Measurements from ENCODE around the gene ZFP62.

Gene ZFP62

GRCh38 chr5:180848265-180848664, 12.8 kb downstream of the ZFP62 start:
- peaks cover 79% of the 10 kb centered on the region for H3K36me3 ChIP-seq (ENCODE audit: control insufficient read depth, insufficient read depth, low read length)
- no peak overlapping the region for H3K9ac ChIP-seq (ENCODE audit: low read length)
- H3K4me3 ChIP-seq (ENCODE audit: low read depth, low read length): no peak overlapping the region
- peaks cover 77% of the 10 kb centered on the region for H3K9me3 ChIP-seq (ENCODE audit: control insufficient read depth, insufficient read depth, low read depth, low read length)
- peaks cover 6% of the 10 kb centered on the region; the same call in 1 of the 2 replicates for H3K4me1 ChIP-seq (ENCODE audit: control insufficient read depth, insufficient read depth, low read length)
- H3K27ac ChIP-seq (ENCODE audit: low read depth, low read length): no peak overlapping the region
- H3K27me3 ChIP-seq (ENCODE audit: control insufficient read depth, insufficient read depth, low read length): no peaks in the 10 kb centered on the region

DNA sequence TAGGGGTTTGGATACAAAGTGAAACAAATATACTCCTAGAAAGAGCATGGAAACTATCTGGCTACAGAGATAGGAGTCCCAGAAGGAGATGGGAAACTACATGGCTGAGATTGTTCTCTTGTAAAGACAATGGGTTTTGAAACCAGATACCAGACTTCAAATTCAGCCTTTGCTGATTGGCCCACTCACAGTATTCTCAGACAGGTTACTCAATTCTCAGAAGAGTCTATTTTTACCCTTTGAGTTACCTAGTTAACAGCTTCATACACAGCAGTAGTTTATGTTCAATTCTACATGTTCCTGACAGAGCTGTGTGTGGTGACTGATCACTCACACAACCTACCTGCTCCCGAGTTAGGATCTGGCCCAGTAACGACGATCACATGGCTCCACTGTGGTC, 14.1 kb downstream of the ZFP62 start:
- no peak overlapping the region for H3K9ac ChIP-seq (ENCODE audit: low read length)
- H3K4me3 ChIP-seq (ENCODE audit: low read depth, low read length): no peak overlapping the region
- no peak overlapping the region for H3K27ac ChIP-seq (ENCODE audit: low read depth, low read length)
- no peaks in the 10 kb centered on the region for H3K27me3 ChIP-seq (ENCODE audit: control insufficient read depth, insufficient read depth, low read length)
- peaks cover 6% of the 10 kb centered on the region; the same call in 1 of the 2 replicates for H3K4me1 ChIP-seq (ENCODE audit: control insufficient read depth, insufficient read depth, low read length)
- H3K36me3 ChIP-seq (ENCODE audit: control insufficient read depth, insufficient read depth, low read length): peaks cover 67% of the 10 kb centered on the region
- peaks cover 69% of the 10 kb centered on the region for H3K9me3 ChIP-seq (ENCODE audit: control insufficient read depth, insufficient read depth, low read depth, low read length)

GRCh38 chr5:180844858-180845257, 16.2 kb downstream of the ZFP62 start:
- Histone ChIP-seq H3K9me3 (ENCODE audit: control insufficient read depth, insufficient read depth, low read depth, low read length) (peaks cover 52% of the 10 kb centered on the region), H3K9ac (ENCODE audit: low read length) (no peak overlapping the region), H3K4me1 (ENCODE audit: control insufficient read depth, insufficient read depth, low read length) (peaks cover 6% of the 10 kb centered on the region; the same call in 1 of the 2 replicates), H3K36me3 (ENCODE audit: control insufficient read depth, insufficient read depth, low read length) (peaks cover 45% of the 10 kb centered on the region), H3K27me3 (ENCODE audit: control insufficient read depth, insufficient read depth, low read length) (no peaks in the 10 kb centered on the region), H3K4me3 (ENCODE audit: low read depth, low read length) (no peak overlapping the region), H3K27ac (ENCODE audit: low read depth, low read length) (no peak overlapping the region)

- peaks cover 6% of the 10 kb centered on the region; the same call in 1 of the 2 replicates for H3K4me1 ChIP-seq (ENCODE audit: control insufficient read depth, insufficient read depth, low read length)
- no peaks in the 10 kb centered on the region for H3K27me3 ChIP-seq (ENCODE audit: control insufficient read depth, insufficient read depth, low read length)
- H3K9me3 ChIP-seq (ENCODE audit: control insufficient read depth, insufficient read depth, low read depth, low read length): peaks cover 48% of the 10 kb centered on the region
- H3K9ac ChIP-seq (ENCODE audit: low read length): no peak overlapping the region
- no peak overlapping the region for H3K4me3 ChIP-seq (ENCODE audit: low read depth, low read length)
- H3K27ac ChIP-seq (ENCODE audit: low read depth, low read length): no peak overlapping the region
- peaks cover 41% of the 10 kb centered on the region for H3K36me3 ChIP-seq (ENCODE audit: control insufficient read depth, insufficient read depth, low read length)
Observed at GRCh38 chr5:180844432-180844831, 16.6 kb downstream of the ZFP62 start.

DNA sequence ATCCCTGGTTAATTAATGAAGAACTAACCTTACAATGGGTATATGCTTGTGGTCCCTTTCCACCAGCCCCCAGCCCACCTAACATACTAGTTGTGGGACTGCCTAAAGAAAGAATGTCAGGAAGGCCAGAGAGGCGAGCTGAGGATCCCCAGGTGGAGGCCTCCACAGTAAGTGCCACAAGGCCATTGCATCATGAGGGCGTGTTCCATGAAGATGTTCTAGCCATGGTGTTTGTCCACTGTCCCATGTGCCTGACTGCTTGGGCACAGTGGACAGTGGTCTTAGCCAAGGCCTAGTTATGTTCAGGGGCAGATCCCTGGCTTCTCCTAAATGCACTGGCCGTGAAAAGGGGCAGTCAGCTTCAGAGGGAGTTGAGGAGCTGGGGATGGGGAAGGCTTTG, 21.1 kb downstream of the ZFP62 start:
- no peak overlapping the region for H3K4me3 ChIP-seq (ENCODE audit: low read depth, low read length)
- H3K27me3 ChIP-seq (ENCODE audit: control insufficient read depth, insufficient read depth, low read length): no peaks in the 10 kb centered on the region
- H3K9ac ChIP-seq (ENCODE audit: low read length): no peak overlapping the region
- peaks cover 6% of the 10 kb centered on the region for H3K4me1 ChIP-seq (ENCODE audit: control insufficient read depth, insufficient read depth, low read length)
- peaks cover 9% of the 10 kb centered on the region for H3K9me3 ChIP-seq (ENCODE audit: control insufficient read depth, insufficient read depth, low read depth, low read length)
- H3K27ac ChIP-seq (ENCODE audit: low read depth, low read length): no peak overlapping the region
- H3K36me3 ChIP-seq (ENCODE audit: control insufficient read depth, insufficient read depth, low read length): 0 out of 2 replicates have a peak, but pooled peaks cover under 1% of the 10 kb centered on the region

DNA sequence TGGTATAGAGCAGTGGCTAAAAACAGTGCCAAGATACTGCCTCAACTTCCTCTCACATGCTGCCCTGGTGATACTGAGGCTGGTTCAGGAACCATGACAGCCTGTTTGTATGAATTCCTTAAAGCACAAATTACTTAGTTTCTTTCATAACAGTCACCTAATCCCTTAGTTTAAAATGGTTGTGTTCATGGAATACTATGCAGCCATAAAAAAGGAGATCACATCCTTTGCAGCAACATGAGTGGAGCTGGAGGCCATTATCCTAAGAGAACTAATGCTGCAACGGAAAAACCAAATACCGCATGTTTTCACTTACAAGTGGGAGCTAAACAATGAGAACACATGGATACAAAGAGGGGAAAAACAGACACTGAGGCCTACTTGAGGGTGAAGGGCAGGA, 21.8 kb downstream of the ZFP62 start:
- Histone ChIP-seq H3K4me1 (ENCODE audit: control insufficient read depth, insufficient read depth, low read length) (no peaks in the 10 kb centered on the region; the same call in 1 of the 2 replicates), H3K27me3 (ENCODE audit: control insufficient read depth, insufficient read depth, low read length) (no peaks in the 10 kb centered on the region), H3K9me3 (ENCODE audit: control insufficient read depth, insufficient read depth, low read depth, low read length) (peaks cover 9% of the 10 kb centered on the region), H3K9ac (ENCODE audit: low read length) (no peak overlapping the region), H3K27ac (ENCODE audit: low read depth, low read length) (no peak overlapping the region), H3K4me3 (ENCODE audit: low read depth, low read length) (no peak overlapping the region), H3K36me3 (ENCODE audit: control insufficient read depth, insufficient read depth, low read length) (peaks cover 3% of the 10 kb centered on the region; the same call in 1 of the 2 replicates)

DNA sequence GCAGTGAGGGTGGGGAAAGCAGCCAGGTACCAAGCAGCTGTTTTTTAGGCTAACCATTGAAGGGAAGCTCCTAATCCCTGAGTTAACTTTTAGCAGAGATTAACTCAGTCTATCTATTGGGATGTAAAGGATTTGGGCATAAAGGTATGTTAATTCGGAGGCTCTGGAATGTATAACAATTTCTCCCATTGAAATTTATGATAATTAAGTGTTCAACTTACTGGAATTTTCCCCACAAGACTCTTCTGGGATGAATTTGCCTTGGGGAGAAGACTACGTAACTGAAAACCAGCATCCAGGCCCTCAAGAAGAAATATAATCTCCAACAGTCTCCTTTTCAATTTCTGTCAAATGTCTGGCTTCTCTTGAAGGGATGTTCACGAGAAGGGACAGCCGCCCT, 23.6 kb downstream of the ZFP62 start:
- Histone ChIP-seq H3K27me3 (ENCODE audit: control insufficient read depth, insufficient read depth, low read length) (peaks cover 3% of the 10 kb centered on the region; the same call in 1 of the 2 replicates), H3K9ac (ENCODE audit: low read length) (no peak overlapping the region), H3K4me3 (ENCODE audit: low read depth, low read length) (no peak overlapping the region), H3K4me1 (ENCODE audit: control insufficient read depth, insufficient read depth, low read length) (peaks cover under 1% of the 10 kb centered on the region), H3K9me3 (ENCODE audit: control insufficient read depth, insufficient read depth, low read depth, low read length) (peaks cover 9% of the 10 kb centered on the region), H3K36me3 (ENCODE audit: control insufficient read depth, insufficient read depth, low read length) (peaks cover 3% of the 10 kb centered on the region; the same call in 1 of the 2 replicates), H3K27ac (ENCODE audit: low read depth, low read length) (no peak overlapping the region)

- Histone ChIP-seq H3K27me3 (ENCODE audit: control insufficient read depth, insufficient read depth, low read length) (peaks cover 22% of the 10 kb centered on the region; the same call in 1 of the 2 replicates), H3K9me3 (ENCODE audit: control insufficient read depth, insufficient read depth, low read depth, low read length) (peaks cover 22% of the 10 kb centered on the region), H3K36me3 (ENCODE audit: control insufficient read depth, insufficient read depth, low read length) (peaks cover 9% of the 10 kb centered on the region; the same call in 1 of the 2 replicates), H3K4me1 (ENCODE audit: control insufficient read depth, insufficient read depth, low read length) (peaks cover 10% of the 10 kb centered on the region), H3K4me3 (ENCODE audit: low read depth, low read length) (no peak overlapping the region), H3K27ac (ENCODE audit: low read depth, low read length) (no peak overlapping the region), H3K9ac (ENCODE audit: low read length) (no peak overlapping the region)
Observed at GRCh38 chr5:180832638-180833068, 28.4 kb downstream of the ZFP62 start.

DNA sequence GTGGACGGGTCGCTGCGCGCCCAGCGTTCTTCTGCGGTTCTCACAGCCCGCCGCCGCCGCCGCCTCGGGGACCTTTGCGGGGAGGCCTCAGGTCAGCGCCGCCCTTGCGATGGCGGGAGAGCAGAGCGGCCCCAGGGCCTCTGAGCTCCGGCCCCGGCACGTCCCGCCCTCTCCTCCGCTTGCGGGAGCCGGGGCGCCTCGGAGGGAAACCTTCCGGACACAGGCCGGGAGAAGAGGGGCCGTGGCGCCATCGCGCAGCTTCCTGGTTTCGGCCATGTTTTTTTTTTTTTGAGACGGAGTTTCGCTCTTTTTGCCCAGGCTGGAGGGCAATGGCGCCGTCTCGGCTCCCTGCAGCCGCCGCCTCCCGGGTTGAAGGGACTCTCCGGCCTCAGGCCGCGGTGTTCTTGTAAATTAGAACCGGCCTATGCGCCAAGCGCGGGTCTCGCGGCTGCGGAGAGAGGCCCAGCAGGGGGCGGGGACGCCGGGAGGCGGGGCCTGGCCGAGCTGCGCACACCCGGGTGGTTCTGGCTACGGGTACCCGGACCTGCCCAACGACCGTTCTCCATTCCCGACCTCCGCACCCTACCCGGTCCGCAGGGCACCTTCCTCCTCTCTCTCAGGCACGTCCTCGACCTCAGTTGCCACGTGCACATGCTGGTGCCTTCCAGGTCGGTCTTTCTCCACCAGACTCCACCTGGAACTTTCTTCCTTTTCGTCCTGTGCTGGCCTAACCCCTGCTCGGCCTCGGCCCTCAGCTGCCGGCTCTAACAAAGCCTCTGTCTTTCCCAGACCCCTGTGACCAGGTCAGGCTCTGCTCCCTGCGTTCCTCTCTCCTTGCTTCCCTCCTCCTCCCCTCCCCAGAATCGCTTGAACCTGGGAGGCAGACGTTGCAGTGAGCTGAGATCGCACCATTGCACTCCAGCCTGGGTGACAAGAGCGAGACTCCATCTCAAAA, 29.7 kb downstream of the ZFP62 start:
- H3K4me3 ChIP-seq (ENCODE audit: low read depth, low read length): peak overlapping the region; percentile 70
- peaks cover 22% of the 10 kb centered on the region; the same call in 1 of the 2 replicates for H3K27me3 ChIP-seq (ENCODE audit: control insufficient read depth, insufficient read depth, low read length)
- peaks cover 9% of the 10 kb centered on the region; the same call in 1 of the 2 replicates for H3K36me3 ChIP-seq (ENCODE audit: control insufficient read depth, insufficient read depth, low read length)
- H3K9me3 ChIP-seq (ENCODE audit: control insufficient read depth, insufficient read depth, low read depth, low read length): peaks cover 22% of the 10 kb centered on the region
- H3K9ac ChIP-seq (ENCODE audit: low read length): peak overlapping the region; percentile 89
- H3K4me1 ChIP-seq (ENCODE audit: control insufficient read depth, insufficient read depth, low read length): peaks cover 10% of the 10 kb centered on the region; the same call in 1 of the 2 replicates
- H3K27ac ChIP-seq (ENCODE audit: low read depth, low read length): peak overlapping the region; percentile 63; the same call in 1 of the 2 replicates

DNA sequence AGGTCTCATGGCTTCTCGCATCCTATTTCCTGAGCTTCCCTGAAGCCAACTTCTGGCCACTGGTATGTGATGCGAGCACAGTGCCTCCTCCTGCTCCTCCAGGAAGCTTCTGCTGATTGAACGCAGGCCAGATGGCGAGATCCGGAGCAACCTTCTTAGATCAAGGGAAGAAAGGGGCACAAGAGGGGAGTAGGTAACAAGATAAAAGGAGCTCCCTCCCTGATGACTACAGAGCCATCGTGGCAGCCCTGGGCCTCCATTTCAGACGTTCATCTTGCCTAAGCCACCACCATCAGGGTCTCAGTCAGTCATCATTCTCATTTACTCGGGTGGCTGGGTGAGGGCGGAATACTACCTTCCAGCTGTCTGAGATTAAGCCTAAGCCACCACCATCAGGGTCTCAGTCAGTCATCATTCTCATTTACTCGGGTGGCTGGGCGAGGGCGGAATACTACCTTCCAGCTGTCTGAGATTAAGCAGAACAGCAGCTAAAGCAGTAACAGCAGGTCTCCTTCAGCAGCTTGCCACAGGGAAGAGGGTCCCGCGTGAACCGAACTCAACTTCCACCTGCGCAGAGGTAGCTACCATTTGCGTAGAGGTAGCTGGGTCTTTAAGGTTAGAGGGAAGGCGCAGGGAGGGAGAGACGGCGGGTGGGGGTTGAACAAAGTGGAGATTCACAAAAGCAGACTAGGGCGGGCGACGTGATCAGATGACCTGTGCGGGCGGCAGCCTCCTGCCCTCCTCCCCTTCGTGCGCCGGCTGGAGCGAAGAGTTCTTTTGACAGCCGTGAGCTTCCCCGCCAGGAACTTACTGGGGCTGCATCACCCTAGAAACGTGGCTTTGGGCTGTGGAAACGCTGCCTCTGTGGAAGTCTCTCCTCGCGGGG, 30.6 kb downstream of the ZFP62 start:
- peak overlapping the region; percentile 70 for H3K4me3 ChIP-seq (ENCODE audit: low read depth, low read length)
- H3K4me1 ChIP-seq (ENCODE audit: control insufficient read depth, insufficient read depth, low read length): peaks cover 10% of the 10 kb centered on the region; the same call in 1 of the 2 replicates
- H3K9ac ChIP-seq (ENCODE audit: low read length): peak overlapping the region; percentile 89
- peaks cover 9% of the 10 kb centered on the region; the same call in 1 of the 2 replicates for H3K36me3 ChIP-seq (ENCODE audit: control insufficient read depth, insufficient read depth, low read length)
- H3K27me3 ChIP-seq (ENCODE audit: control insufficient read depth, insufficient read depth, low read length): peaks cover 22% of the 10 kb centered on the region; the same call in 1 of the 2 replicates
- peaks cover 22% of the 10 kb centered on the region for H3K9me3 ChIP-seq (ENCODE audit: control insufficient read depth, insufficient read depth, low read depth, low read length)
- H3K27ac ChIP-seq (ENCODE audit: low read depth, low read length): peak overlapping the region; percentile 63; the same call in 1 of the 2 replicates
